ENCODE measurements around the gene PLA2G5.
"Not testable (repeated sequence)": the region's sequence is repeated elsewhere in the genome, so short reads cannot be mapped to it uniquely, and the experiment has no call there.

The PLA2G5 gene

DNA sequence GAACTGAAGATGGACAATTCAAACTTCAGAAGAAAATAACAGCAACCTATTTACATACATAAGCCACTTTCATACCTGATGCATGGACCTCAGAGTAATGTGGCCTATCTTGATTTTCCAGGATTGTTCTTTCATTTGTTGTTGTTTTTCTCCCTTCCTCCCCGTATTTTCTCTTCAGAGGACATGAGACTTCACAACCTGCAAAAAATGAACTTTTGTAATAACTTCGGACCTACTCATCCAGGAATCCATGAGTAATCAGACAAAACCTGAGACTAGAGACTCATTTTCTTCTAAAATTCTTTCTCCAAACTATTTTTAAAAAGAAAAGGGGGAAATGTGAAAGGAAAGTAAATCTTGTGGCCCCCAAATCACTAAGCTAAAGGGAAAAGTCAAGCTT is 17.6 kb upstream of the PLA2G5 start:
- Mint-ChIP-seq H3K4me3 (no peak overlapping the region), H3K27me3 (peaks cover 28% of the 10 kb centered on the region), H3K4me1 (peaks cover 6% of the 10 kb centered on the region), H3K27ac (no peak overlapping the region), H3K9me3 (peaks cover 23 to 32% of the 10 kb centered on the region in 2 donors)
- ATAC-seq, result no peak
- DNase-seq, result no peak

DNA sequence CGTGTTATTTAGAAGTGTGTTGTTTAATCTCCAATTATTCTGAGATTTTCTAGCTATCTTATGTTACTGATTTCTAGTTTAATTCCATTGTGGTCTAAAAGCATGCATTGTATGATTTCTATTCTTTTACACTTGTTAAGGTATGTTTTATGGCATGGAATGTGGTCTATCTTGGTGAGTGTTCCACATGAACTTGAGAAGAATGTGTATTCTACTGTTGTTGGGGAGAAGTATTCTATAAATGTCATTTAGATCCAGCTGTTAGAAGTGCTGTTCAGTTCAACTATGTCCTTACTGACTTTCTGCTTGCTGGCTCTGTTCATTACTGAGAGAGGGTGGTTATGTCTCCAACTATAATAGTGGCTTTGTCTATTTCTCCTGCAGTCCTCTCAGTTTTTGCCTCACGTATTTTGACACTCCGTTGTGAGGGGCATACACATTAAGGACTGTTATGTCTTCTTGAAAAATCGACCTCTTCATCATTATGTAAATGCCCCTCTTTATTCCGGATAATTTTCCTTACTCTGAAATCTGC is 12.0 kb upstream of the PLA2G5 start:
- H3K4me3 Mint-ChIP-seq, result no peak overlapping the region
- peaks cover 30% of the 10 kb centered on the region for H3K4me1 Mint-ChIP-seq
- DNase-seq (no peak), ATAC-seq (no peak)
- H3K27ac Mint-ChIP-seq, result no peak overlapping the region
- peaks cover 28% of the 10 kb centered on the region for H3K27me3 Mint-ChIP-seq
- H3K9me3 Mint-ChIP-seq, result peaks cover 1 to 9% of the 10 kb centered on the region in 2 donors

DNA sequence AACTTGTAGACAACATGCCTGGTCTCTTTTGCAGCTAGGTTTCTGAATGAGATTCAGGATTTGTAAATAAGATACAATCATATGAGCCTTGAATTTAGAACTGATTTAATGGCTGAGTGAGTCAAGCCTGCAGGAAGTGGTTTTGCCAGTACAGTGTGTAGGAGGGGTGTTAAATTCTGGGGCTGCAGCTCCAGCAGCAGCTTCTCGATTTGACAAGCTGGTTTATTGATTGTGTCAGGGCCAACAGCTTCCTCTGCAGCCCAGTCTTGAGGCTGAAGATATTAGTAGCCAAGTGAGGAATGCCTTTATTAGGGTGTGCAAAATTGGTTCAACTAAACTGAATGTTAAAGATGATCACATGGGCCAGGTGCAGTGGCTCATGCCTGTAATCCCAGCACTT is 11.5 kb upstream of the PLA2G5 start:
- no peak overlapping the region for H3K4me3 Mint-ChIP-seq
- H3K27me3 Mint-ChIP-seq, result peaks cover 26% of the 10 kb centered on the region
- DNase-seq (peak; percentile 44 to 60), ATAC-seq (peak; percentile 99)
- peaks cover 30% of the 10 kb centered on the region for H3K4me1 Mint-ChIP-seq
- peaks cover 0 to 4% of the 10 kb centered on the region in 2 donors for H3K9me3 Mint-ChIP-seq
- no peak overlapping the region for H3K27ac Mint-ChIP-seq

DNA sequence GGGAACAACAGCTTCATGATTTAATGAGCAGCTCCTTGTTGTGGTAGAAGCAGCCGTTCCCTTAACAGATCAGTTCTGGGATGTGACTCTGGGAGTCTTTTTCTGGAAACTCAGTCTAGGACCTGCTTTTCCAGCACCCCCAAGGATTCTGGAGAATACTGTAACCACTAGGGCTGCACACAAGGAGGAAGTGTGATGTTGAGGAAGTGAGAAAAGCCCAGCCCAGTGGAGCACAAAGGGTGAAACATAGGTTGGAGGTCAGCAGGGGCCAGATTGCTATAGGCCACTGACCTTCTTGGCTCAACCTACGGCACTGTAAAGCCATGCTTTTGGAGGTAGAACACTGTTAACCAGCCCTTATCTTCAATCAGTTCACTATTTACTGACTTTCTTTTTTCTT is 10.1 kb upstream of the PLA2G5 start:
- peaks cover 18% of the 10 kb centered on the region for H3K27me3 Mint-ChIP-seq
- no peak overlapping the region for H3K4me3 Mint-ChIP-seq
- peaks cover 30% of the 10 kb centered on the region for H3K4me1 Mint-ChIP-seq
- no peaks in the 10 kb centered on the region for H3K9me3 Mint-ChIP-seq
- H3K27ac Mint-ChIP-seq, result no peak overlapping the region
- DNase-seq (no peak), ATAC-seq (no peak)

DNA sequence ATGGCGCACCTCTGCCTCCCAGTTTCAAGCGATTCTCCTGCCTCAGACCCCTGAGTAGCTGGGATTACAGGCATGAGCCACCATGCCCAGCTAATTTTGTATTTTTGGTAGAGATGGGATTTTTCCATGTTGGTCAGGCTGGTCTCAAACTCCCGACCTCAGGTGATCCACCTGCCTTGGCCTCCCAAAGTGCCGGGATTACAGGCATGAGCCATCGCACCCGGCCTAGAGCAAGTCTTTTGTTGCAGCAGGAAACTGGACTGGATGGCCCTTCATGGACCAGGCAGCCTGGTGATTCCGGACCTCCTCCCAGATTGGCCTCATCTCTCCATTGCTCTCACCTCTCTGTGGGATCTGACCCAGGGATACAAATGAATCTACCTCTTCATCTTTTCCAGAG is 9.2 kb upstream of the PLA2G5 start:
- ATAC-seq, DNase-seq, H3K27ac Mint-ChIP-seq, H3K9me3 Mint-ChIP-seq, H3K4me3 Mint-ChIP-seq: not testable (repeated sequence)
- Mint-ChIP-seq H3K4me1 (peaks cover 30% of the 10 kb centered on the region), H3K27me3 (peaks cover 15% of the 10 kb centered on the region)

DNA sequence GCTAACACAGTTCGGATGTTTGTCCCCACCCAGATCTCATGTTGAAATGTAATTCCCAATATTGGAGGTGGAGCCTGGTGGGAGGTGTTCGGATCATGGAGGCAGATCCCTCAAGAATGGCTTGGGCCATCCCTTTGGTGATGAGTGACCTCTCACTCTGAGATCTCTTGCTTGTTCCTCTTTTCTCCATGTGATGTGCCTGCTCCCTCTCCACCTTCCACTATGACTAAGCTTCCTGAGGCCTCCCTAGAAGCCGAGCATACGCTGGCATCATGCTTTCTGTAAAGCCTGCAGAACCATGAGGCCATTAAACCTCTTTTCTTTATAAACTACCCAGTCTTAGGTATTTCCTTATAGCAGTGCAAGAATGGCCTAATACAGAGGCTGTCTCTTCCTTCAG is 8.1 kb upstream of the PLA2G5 start:
- ATAC-seq (no peak), DNase-seq (no peak)
- Mint-ChIP-seq H3K4me3 (no peak overlapping the region), H3K4me1 (peaks cover 24% of the 10 kb centered on the region), H3K27ac (no peak overlapping the region), H3K9me3 (no peaks in the 10 kb centered on the region), H3K27me3 (peaks cover 7% of the 10 kb centered on the region)

DNA sequence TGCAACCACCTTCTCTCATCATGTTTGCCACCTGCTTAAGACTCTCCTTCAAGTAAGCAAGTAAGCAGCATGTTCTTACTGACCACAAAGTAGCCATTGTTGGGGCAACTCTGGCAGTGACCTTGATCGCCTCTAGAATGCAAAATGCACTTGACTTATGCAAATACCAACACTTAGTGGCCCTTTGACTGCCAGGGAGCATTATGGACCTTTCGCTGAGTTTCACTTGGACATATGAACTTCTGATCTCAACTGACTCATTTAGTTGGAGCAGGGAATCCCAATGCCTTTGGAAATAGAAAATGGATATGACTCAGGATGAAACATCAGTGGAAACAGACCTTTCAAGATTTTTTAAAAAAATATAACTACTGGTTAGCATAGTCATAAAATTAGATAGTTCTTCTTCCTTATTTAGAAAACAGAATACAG is 6.1 kb upstream of the PLA2G5 start:
- Mint-ChIP-seq H3K4me1 (peaks cover 11% of the 10 kb centered on the region), H3K9me3 (no peaks in the 10 kb centered on the region), H3K4me3 (no peak overlapping the region), H3K27ac (no peak overlapping the region), H3K27me3 (peaks cover 7% of the 10 kb centered on the region)
- no peak for DNase-seq
- no peak for ATAC-seq

DNA sequence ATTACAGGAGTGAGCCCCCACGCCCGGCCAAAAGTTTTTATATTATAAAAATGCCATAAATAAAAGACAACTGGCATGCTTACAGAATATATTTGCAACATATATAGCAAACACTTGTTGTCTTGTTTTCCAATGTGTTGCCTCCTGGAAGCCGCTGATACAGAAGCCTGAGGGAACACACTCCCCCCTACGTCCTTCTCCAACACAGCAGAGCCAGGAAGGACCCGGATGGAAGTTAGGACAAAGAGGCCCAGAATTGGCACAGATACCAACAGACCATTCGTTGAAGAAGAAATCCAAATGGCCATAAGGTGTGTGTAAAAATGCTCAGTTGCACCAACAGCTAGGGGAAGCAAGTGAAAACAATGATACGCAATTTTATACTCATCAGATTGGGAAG is 1.3 kb upstream of the PLA2G5 start:
- ATAC-seq (no peak), DNase-seq (no peak)
- Mint-ChIP-seq H3K27ac (no peak overlapping the region), H3K4me1 (no peaks in the 10 kb centered on the region), H3K9me3 (no peaks in the 10 kb centered on the region), H3K27me3 (peaks cover 7% of the 10 kb centered on the region), H3K4me3 (no peak overlapping the region)

DNA sequence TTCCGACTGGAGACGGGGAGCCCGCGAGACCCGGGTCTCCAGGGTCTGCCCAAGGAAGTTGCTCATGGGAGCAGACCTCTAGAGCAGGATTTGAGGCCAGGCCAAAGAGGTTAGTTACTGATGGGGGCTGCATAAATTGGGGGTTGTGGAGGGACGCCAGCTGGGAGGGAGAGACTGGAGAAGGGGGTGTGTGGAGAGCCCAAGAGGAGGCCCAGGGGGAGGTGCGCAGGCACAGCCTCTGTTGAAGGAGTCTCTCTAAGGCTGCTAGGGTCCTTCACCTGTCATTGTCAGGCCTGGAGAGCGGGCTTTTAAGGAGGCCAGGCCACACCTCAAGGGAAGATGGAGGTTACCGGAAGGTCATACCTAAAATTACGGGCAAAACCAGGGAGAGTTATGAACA is 363 bp downstream of the PLA2G5 start:
- Mint-ChIP-seq H3K27ac (no peak overlapping the region), H3K9me3 (no peaks in the 10 kb centered on the region), H3K27me3 (peaks cover 13% of the 10 kb centered on the region), H3K4me3 (no peak overlapping the region), H3K4me1 (no peaks in the 10 kb centered on the region)
- DNase-seq, result no peak
- ATAC-seq, result no peak

DNA sequence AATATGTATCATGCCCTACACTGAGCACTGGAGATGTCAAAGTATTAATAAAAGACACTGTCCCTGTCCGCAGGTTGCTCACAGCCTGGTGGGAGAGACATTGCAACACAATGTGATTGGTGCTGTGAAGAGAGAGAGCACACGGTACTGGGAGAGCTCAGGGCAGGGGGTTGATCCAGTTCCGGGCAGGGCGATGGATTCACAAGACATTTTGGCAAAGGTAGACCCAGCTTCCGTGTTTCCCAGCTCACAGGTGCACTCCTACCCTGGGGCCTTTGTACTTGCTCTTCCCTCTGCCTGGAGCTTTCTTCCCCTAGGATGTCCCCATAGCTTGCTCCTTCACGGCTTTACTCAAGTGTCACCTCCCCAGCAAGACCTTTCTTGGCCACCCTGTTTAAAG is 1.4 kb downstream of the PLA2G5 start:
- no peaks in the 10 kb centered on the region for H3K4me1 Mint-ChIP-seq
- H3K27ac Mint-ChIP-seq, result no peak overlapping the region
- no peak for ATAC-seq
- H3K27me3 Mint-ChIP-seq, result peaks cover 9% of the 10 kb centered on the region
- H3K4me3 Mint-ChIP-seq, result no peak overlapping the region
- H3K9me3 Mint-ChIP-seq, result no peaks in the 10 kb centered on the region
- DNase-seq, result no peak

DNA sequence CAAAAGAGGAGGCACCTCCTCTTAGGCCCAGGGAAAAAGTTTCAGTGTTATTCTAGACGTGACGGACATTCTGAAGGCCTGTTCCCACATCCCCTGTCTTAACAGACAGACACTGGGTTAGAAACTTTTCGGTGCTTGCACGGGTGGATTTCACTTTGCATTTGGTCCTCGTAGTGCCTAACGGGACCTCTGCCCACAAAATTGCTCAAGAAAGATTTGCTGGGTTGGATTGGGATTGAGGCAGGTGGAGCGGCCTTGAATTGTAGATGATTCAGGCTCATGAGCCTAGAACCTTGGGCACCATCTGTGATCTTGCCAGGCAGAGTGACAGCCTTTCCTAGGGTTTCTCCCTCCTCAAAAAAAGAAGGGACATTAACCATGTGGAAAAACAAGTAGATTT is 2.8 kb downstream of the PLA2G5 start:
- DNase-seq (no peak), ATAC-seq (no peak)
- H3K4me3 Mint-ChIP-seq, result no peak overlapping the region
- H3K9me3 Mint-ChIP-seq, result no peaks in the 10 kb centered on the region
- no peak overlapping the region for H3K27ac Mint-ChIP-seq
- peaks cover 2% of the 10 kb centered on the region for H3K4me1 Mint-ChIP-seq
- peaks cover 20% of the 10 kb centered on the region for H3K27me3 Mint-ChIP-seq

DNA sequence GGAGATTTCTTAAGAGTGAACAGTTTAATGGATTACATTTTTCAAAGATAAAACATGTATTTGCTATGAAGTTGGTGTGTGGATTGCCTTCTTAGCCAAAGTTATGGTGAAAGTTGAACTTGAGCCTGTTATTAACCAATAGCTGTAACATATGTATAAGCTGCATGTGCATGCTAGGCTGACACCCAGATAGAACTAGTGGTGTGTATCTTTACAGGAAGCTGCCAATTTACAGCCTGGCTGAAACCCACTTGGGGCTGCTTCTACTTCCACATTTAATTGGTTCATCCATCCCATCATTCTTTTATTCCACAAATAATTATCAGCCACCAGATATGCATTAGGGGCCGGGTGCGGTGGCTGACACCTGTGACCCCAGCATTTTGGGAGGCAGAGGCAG is 3.3 kb downstream of the PLA2G5 start:
- Mint-ChIP-seq H3K4me1 (peaks cover 7% of the 10 kb centered on the region), H3K27ac (no peak overlapping the region), H3K9me3 (no peaks in the 10 kb centered on the region), H3K4me3 (no peak overlapping the region), H3K27me3 (peaks cover 25% of the 10 kb centered on the region)
- ATAC-seq, result no peak
- DNase-seq, result no peak

DNA sequence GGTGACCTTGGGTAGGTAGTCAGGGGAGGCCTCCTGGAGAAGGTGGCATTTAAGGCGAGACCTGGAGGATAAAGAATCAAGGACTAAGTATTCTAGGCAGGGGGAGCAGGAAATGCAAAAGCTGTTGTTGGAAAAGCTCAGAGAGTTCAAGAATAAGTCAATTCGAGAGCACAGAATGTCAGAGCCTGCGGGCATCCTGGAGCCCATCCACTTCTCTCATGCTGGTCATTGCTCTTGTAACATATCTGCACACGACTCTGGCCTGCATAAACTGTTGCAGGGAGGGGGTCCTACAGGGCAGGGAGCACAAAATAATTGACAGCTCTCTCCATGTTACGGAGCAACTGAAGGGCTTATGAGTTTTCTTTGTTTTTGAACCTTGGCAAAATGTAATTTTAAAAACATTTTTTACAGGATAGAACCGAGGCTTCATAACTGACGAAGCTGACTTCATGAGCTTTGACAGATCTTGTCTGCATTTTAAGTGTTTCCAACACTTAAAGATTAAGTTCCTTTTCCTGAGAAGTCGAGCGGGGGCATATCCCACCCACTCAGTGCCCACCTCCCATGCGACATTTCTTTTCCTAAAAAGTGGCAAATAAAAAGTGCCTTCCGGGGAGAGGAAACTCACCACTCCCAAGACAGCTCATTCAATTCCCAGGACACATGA is 4.2 kb downstream of the PLA2G5 start:
- Mint-ChIP-seq H3K4me3 (no peak overlapping the region), H3K4me1 (peaks cover 12% of the 10 kb centered on the region), H3K27ac (no peak overlapping the region), H3K9me3 (no peaks in the 10 kb centered on the region), H3K27me3 (peaks cover 35% of the 10 kb centered on the region)
- DNase-seq (no peak), ATAC-seq (no peak)

DNA sequence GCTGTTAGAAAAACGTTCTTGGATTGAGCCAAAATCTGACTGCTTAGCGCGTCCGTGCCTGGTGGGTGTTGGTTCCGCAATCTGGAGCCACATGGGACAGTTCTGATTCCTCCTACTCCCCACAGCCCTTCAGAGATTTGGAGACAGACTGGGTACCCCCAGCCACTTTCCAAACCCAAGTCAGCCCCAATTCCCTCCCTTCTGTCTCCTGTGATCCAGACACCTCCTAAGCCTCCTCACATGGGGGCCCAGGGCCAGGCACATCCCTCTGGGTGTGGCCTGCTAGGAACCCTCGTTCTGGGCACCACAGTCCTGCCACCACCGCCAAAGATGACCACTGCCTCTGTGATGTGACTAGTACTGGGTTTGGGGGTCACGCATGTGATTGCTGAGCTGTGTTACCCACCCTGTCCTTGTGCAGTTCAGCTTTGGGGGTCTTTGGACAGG is 4.8 kb downstream of the PLA2G5 start:
- H3K9me3 Mint-ChIP-seq, result no peaks in the 10 kb centered on the region
- peaks cover 40% of the 10 kb centered on the region for H3K27me3 Mint-ChIP-seq
- peaks cover 15% of the 10 kb centered on the region for H3K4me1 Mint-ChIP-seq
- no peak for ATAC-seq
- DNase-seq, result no peak
- H3K4me3 Mint-ChIP-seq, result no peak overlapping the region
- no peak overlapping the region for H3K27ac Mint-ChIP-seq

DNA sequence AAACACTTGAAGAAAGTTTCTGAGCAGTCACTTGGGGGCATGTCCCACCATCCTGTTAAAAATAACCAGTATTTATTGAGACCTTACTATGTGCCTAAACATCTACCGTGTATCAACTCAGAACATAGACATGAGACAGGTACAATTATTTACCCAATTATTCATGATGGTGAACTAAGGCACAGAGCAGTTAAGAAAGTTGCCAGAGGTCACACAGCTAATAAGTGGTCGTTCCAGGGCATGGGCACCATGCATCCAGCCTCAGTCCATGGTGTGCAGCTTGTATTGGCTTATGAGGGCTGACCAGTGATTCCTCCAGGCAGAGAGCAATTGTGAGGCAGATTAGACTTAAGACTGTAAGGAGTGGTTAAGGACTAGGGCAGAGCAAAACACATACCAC is 5.4 kb downstream of the PLA2G5 start:
- DNase-seq (no peak), ATAC-seq (no peak)
- peaks cover 17% of the 10 kb centered on the region for H3K4me1 Mint-ChIP-seq
- H3K9me3 Mint-ChIP-seq, result no peaks in the 10 kb centered on the region
- no peak overlapping the region for H3K4me3 Mint-ChIP-seq
- no peak overlapping the region for H3K27ac Mint-ChIP-seq
- H3K27me3 Mint-ChIP-seq, result peaks cover 46% of the 10 kb centered on the region

DNA sequence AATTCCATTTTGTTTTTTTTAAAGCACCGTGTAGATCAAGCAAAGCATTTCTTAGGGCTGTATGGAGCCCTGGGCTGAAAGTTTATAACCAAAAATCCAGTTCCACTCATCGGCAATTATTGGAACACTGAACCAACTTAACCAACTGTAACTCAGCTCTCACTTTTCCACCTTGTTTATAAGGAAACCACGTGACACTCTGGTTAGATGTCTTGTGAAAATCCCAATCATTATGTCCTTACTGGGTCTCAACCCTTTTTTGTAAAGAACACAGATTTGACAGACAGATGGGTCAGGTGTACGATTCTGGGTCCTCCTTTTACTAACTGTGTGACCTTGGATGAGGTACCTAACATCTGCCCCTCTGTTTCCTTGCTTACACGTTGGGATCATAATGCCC is 6.2 kb downstream of the PLA2G5 start:
- Mint-ChIP-seq H3K9me3 (no peaks in the 10 kb centered on the region), H3K27ac (no peak overlapping the region), H3K4me1 (peaks cover 26% of the 10 kb centered on the region), H3K4me3 (no peak overlapping the region), H3K27me3 (peaks cover 55% of the 10 kb centered on the region)
- no peak for ATAC-seq
- no peak for DNase-seq
